CD4-positive, alpha-beta T cell treated with Interleukin-4 for 4 hours (primary cell): ENCODE results near the gene UBXN6.

Experiments used
- DNase-seq: peaks from one replicate; pipeline ENCODE4 v3.0.0-alpha.2; 2020

UBXN6 gene

DNA sequence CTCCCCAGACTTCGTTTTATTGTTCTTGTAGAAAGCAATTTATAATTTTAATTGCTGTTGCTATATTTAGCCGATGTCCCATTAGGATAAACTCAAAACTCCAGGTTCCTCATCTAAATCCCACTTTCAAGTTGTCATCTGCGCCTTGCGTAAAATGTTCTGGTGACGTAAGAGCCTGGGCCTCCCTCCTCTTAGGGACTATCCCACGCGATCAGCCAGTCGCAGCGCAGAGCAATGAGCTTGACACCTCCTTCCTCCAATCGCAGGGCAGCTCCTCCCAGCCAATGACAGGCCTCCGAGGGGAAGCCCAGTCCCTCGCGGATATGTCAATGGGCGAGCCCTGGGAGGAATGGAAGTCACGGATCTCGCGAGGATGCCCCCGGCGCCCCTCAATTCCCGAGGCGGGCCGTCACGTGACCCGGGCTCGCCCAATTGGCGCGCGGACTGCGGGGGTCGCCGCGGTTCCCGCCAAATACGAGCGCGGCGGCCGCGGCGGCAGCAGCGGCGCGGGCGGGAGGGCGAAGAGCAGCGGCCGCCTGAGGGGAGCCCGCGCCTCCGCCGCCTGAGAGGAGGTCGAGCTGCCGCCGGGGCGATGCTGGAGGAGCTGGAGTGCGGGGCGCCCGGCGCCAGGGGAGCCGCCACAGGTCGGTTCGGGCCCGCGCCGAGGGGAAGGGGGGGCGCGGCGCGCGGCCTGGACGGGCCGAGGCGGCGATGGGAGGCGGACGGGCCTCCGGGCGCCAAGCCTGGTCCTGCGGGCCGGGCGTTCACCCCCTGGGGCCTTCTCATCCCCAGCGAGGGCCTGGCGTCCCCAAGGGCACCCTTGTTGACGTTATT, 55.2 kb downstream of the UBXN6 start, which contains the start of gene CHAF1A:
CHAF1A (plus strand) TSS at position 470 of the 834 bp plus-strand sequence; CDS start at position 593, 123 bp downstream.
- DNase-seq = peak; percentile 100

DNA sequence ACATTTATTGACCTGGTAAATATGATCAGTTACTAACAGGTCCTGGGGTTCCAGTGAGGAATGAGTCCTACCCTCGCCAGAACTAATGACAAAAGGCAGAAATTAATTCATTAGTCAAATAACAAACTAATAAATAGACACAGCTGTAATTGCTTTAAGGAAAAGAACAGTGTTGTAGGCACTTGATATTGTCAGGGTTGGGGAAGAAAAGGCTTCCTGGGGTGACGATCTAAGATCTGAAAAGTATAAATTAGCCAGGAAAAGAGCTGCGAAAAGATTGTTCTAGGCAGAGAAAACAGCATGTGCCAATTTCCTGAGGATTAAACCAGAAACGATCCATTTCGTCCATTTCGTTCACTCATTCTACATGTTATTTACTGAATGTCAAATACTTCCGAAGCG, 55.8 kb downstream of the UBXN6 start:
- no peak for DNase-seq

DNA sequence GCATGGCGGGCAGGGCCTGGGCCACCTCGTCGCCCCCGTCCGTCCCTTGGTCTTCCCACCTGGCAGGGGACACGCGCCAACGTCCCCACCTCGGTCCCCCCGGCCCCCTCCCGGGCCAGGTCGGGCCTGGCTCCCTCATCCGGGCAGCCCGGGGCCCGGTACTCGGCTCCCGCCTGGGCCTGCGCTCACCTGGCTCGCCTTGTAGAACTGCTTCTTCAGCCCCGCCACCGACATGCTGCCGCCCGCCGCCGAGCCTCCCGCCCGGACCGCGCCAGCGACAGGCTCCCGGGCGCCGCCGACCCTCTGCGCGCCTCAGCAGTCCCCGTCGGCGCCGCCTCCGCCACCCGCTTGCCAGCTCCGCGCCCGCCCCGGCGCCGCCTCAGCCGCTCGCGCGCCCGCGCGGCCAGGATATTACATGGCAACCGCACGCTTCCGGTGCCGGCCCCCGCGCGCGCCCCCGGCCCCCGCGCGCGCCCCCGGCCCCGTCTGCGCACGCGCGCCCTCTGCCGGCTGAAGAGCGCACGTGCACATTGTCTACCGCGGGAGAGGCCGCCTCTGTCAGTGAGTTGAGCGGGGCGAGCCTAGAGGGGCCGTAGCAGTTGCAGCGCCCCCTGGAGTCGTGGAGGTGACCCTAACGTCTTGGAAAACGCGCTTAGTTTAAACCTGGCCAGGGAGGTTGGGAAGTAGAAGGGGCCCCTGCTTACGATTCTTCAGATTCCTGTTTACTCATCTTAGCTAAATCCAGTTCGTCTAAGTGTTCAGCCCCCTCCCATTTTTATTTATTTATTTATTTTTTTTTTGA, 57.3 kb downstream of the UBXN6 start, which contains the start of gene SH3GL1:
SH3GL1 (minus strand) TSS at position 413 of the 802 bp plus-strand sequence; CDS start at position 234, 179 bp downstream.
- peak; percentile 88 for DNase-seq

DNA sequence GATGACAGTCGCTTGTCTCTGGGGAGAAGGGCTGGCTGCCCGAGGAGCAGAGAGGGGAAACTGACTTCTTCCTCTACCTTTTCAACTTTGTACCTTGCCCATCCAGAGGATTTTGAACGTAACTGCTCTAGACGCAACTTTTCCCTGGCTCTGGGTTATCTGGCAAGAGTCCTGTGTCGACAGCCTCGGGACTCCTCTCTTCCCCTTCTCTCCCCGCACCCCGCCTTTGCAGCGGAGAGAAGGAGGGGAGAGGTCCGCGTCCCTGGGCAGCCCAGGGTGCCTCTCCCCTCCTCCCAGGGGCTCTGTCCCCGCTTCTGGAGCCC, 57.8 kb downstream of the UBXN6 start:
- no peak for DNase-seq

DNA sequence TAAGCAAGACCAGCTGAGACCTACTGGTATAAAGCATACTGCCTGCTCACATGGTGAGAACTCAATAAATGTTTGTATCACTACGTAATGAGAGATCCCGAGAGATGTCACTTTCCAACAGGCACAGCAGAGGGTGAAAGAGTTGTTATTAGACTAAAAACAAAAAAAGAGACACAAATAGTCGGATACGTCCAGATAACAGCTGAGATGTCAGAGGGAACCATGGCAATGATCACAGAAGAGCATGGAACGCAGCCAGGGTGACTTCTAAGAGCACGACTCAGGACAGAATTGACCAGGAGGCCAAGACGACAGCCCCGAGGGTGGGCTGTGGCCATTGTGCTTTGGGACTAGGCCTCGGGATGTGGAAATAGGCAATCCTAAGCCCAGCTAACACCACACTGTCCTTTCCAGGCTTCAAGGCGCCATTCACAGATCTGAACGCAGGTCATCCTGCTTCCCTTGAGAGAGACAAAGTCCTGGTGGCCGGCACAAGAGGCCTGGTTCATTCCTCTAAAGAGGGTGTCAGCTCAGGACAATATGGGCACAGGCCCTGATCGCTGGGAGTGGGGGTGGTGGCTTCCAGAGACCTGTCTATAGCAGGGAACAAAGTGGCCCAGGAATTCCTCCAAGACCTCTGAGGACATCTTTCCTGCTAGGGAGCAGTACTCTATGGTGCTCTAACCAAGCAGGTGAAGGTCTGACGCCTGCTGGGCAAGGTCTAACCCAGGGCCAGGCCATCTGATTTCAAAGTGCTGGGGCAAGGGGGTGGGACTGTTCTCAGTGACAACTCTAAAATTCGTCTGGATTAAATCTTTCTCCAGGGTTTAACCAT, 60.4 kb downstream of the UBXN6 start:
- no peak for DNase-seq
